Measurements from ENCODE around the gene MEIKIN.

GRCh38 chr5:131974016-131974415 is 28.6 kb upstream of the MEIKIN start:
- TF ChIP-seq YY1 (IDR thresholded peaks at IDR 0.05; ENCODE audit: insufficient read depth, insufficient read length) (no peak), ZNF274 (IDR thresholded peaks at IDR 0.05; ENCODE audit: low read depth, low read length) (no peak), SUZ12 (IDR thresholded peaks at IDR 0.05; ENCODE audit: extremely low read depth, insufficient read depth, insufficient read length) (no peak)

Data from NT2/D1 (cell line).